ENCODE results near the gene OR10G3.
"Not testable (repeated sequence)": the region's sequence is repeated elsewhere in the genome, so short reads cannot be mapped to it uniquely, and the experiment has no call there.

OR10G3 gene, protein sequence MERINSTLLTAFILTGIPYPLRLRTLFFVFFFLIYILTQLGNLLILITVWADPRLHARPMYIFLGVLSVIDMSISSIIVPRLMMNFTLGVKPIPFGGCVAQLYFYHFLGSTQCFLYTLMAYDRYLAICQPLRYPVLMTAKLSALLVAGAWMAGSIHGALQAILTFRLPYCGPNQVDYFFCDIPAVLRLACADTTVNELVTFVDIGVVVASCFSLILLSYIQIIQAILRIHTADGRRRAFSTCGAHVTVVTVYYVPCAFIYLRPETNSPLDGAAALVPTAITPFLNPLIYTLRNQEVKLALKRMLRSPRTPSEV

DNA sequence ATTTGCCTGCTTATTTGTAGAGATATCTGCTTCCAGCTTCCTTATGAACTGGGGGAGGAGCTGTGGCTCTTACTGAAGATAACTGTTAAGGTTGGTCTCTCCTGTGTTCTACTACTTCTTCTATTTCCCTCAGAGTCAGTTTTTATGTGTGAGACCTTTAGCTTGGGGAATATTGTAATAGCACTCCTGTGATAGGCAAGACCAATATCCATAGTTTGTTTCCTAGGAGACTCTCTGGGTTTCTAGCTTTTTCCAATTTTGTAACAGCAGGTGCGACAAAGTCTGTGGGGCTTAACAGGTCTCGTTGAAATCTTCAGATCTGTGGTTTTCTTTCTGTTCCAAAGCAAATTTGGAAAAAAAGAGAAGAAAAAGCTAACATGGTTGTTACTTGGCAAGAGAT is at the start of gene OR10G3:
Gene OR10G3 (minus strand): TSS at position 101 of the 400 bp plus-strand sequence. CDS start 9,332 bp downstream, outside the sequence.
- DNase-seq, result no peak

DNA sequence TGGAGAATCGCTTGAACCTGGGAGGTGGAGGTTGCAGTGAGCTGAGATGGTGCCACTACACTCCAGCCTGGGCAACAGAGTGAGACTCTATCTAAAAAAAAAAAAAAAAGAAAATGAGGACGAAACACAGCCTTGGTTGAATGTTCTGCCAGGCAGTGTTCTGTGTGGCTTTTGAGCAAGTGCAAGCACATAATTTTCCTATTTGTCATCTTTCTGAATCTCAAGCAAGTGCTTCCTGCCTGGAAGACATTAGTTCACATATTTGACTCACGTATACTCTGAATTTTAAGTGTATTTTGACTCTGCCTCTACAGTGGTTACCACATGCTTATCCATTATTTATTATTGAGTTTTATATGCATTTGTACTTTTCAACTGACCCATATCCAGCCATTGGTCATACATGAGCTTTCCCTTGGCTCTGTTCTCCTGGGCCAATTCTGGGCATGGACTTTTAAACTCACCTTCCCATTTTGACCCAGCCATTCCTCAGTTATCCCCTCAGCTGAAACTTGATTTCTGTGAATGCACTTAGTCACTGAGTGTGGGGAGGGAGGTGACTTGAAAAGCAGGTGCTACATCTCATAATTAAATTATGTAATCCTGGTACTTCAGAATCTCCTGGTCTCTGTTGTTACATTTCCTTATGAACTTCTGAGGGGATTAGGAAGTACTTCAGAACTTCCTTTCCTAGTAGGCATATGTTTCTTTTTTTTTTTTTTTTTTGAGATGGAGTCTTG is 46.8 kb upstream of the OR10G3 start:
- no peak for DNase-seq

DNA sequence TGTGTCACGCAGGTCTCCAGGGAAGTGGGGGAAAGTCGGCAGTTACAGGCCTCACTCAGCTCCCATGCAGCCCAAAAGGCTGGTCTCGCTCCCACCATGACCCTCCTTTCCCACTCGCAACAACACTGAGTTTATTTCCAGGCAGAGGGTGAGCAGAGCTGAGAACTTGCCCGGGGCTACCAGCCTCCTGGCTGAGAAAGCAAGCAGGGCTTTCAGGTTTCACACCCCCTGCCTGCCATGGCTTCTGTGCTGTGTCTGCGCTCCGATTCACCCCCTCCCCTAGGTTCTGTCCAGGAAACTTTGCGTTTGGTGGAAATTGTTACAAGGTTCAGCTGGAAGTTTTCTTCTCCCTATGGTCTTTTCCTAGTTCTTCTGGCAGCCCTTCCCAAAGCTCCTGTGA is 37.7 kb upstream of the OR10G3 start:
- DNase-seq, result no peak

DNA sequence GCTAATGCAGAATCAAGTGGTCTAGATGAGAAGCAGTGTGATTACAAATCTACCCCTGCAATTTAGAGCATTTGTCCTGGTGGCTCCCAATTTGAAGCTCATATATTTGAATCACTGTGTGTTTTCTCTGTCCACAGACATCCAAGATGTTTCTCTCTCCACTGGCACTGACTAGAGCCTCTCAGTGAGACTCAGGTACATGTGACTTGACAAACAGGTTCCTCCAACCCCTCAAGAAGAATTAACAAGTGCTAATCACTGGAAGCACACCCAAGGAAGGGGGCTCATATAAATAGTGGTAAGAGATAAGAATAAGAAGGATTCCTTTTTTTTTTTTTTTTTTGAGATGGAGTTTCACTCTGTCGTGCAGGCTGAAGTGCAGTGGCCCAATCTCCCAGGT is 34.4 kb upstream of the OR10G3 start:
- DNase-seq, result no peak

DNA sequence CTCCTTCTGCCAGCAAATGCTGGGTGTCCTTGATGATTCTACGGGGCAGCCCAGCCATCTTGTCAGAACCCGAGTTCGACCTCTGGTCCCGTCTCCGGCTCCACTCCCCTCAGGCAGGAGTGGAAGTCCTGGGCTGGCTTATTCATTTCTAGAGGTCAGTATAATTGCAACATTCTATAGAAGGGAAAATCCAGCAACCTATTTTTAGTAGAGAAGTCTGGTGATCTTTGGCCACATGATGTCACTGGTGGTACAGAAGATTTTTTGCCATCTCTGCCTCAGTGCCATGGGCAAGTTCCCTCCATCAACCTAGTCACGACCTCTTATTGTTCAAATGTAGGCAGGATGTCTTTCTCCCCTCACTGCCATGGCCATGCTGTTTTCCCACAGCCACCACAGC is 32.4 kb upstream of the OR10G3 start:
- DNase-seq, result no peak

DNA sequence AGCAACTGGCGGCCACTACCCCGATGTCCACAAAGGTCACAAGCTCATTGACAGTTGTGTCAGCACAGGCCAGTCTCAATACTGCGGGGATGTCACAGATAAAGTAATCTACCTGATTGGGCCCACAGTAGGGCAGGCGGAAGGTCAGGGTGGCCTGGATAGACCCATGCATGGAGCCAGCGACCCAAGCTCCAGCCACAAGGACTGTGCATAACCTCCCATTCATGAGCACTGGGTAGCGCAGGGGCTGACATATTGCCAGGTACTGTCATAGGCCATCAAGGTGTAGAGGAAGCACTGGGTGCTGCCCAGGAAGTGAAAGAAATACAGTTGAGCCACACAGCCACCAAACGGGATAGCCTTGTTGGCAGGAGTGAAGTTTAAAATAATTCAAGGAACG is 22.3 kb upstream of the OR10G3 start:
- DNase-seq, result not testable (repeated sequence)

DNA sequence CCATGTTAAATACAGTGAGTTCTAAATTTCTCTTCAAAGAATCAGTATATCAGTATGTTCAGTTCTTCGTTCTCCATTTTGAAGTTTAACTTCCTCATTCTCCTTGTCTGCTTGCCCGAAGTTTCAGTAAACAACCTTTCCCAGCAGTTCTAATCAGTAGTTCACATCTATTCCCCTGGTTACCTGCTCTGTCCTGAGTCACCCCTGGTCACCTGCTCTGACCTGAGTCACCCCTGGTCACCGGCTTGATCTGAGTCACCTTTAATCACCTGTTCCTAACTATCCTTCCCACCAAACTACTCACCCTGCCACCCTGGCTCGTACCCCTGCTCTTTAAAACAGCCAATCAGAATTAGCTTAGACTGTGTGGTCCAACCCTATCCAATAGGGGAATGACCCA is 9.4 kb upstream of the OR10G3 start:
- DNase-seq, result no peak

DNA sequence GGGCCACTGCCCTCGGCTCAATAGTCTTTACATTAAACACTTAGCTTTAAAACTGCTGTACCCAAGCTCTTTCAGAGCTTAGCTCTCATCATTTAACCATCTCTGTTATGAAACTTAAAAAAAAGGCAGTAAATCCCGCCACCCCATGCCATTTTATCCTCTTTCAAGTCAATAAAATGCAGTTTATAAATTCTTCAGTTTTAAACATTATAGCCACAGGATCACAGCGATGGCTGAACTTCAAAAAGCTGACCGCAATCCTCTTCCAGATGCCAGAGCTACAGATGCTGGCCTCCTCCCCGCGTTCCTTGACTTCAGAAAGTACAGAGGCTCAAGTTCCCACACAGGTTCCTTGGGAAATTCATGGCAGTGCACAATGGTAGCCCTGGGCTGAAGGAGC is 4.2 kb downstream of the OR10G3 start:
- no peak for DNase-seq

DNA sequence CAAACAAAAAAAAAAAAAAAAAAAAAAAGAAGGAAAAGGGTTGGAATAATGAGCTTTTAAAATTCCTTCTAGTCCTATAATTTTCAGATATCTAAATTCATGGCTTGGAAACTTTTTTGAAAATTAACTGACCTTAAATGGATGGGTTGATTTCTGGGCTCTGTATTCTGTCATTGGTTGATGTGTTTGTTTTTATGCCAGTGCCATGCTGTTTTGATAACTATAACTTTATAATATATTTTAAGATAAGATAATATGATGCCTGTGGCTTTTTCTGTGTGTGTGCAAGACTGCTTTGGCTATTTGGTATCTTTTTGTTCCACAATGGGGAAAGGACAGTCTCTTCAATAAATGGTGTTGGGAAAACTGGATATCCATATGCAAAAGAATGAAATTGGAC is 7.3 kb downstream of the OR10G3 start:
- no peak for DNase-seq

DNA sequence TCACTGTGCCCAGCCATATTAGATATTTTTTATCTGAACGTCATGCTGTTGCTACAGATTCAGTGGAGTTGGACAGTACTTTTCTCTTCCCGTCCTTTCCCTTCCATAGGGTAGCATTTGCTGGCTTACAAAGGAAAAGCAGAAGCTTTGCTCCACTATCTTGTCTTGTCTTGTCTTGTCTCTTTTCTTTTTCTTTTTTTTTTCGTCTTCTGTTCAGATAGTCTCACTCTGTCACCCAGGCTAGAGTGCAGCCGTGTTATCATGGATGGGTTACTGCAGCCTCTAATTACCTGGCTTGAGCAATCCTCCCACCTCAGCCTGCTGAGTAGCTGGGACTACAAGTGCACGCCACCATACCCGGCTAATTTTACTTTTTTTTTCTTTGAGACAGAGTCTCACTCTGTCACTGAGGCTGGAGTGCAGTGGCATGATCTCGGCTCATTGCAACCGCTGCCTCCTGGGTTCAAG is 21.1 kb downstream of the OR10G3 start:
- no peak for DNase-seq

DNA sequence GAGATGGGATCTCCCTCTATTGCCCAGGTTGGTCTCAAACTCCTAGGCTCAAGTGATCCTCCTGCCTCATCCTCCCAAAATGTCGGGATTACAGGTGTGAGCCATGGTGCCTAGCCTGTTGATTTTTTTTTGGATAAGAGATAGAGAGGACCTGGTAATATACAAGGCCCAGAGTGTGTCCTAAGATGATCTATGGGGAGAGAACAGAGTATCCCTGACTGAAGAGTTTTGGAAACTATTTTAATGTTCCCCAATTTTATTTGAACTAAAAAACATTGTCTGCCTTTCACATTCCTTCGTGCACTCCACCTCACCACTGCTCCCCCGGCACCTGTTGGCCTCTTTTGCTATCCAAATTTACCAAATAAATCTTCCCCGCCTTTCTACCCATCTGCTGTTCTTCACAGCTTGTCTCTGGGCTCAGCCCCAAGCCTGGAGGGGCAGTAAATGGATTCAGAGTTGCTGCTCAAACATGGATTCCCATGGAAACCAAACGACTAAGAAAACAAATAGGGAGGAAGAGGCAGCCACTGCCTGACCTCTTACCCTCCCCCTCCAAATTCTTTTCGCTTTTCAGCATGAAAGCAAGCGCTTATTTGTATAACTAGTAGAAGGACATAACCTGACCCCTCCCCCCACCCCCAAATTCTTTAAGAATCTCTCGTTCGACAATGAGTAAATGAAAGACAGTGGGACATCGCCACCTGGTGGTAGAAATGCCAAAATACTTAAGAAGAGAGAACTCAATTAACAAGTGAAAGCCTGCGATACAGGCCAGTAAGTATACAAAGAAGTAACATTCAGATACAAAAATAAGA is 22.6 kb downstream of the OR10G3 start:
- peak; percentile 89 for DNase-seq

DNA sequence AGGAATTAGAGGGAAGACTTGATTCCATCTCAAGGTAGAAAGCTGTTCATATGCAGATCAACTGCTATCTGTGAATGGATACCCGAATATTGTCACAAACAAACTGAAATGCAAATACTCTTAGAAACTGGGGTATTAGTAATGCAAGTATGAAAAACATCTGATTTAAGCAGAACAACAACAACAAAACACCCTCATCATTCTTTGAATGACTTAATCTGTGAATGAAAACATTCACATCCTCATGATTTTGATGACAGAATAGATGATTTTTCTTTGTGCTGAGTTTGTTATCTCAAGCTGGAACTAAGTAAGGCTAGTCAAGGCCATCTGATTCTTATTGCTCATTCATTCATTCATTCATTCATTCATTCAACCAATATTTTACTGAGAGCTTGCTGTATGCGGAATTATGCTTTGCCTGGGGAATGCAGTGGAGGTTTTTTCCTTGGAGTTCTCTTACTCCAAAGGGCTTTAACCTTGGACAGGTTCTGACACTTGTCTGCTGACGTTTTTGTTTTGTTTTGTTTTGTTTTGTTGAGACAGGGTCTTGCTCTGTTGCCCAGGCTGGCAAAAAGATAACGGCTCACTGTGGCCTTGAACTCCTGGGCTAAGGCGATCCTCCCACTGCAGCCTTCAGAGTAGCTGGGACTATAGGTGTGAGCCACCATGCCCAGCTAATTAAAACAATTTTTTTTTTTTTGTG is 23.3 kb downstream of the OR10G3 start:
- DNase-seq, result no peak

DNA sequence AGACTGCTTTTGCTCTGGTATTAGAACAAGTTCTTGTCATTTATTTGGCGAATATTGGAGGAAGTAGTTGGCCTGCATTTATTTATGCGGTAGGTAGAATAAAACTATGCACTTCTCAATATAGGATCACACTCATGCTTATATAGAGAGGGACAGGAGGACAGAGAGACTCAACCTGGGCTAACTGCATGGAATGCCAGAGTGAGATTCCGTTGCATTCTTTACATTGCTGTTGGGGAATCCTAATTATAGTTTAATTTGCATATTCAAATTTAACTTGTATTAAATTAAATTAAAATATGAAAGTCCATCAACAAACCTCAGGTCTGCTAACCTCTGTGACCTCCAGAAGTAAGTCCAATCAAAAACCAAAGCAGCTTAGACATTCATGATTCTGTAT is 26.6 kb downstream of the OR10G3 start:
- DNase-seq, result no peak

DNA sequence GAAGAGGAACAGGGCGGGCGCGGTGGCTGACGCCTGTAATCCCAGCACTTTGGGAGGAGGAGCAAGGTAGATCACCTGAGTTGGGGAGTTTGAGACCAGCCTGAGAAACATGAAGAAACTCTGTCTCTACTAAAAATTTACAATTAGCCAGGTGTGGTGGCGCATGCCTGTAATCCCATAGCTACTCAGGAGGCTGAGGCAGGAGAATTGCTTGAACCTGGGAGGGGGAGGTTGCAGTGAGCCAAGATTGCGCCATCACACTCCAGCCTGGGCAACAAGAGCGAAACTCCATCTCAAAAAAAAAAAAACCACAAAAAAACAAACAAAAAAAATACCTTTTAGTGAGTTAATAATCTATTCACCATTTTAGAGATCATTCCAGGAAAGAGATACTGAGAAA is 35.3 kb downstream of the OR10G3 start:
- DNase-seq, result not testable (repeated sequence)

DNA sequence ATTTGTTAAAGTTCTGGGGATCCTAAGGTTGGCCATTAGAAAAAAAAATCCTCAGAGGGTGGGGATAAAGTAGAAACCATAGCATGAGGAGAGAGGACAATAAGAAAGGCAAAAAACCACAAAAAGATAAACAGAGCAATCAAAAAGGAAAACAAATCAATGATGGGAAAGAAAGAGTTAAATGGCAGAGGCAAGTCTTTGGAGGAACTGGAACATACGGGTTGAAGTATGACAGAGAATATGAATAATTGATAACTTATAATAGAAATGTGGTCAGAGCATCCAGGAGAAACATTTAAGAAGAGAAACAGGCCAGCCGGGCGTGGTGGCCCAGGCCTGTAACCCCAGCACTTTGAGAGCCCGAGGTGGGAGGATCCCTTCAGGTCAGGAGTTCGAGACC is 35.9 kb downstream of the OR10G3 start:
- no peak for DNase-seq

DNA sequence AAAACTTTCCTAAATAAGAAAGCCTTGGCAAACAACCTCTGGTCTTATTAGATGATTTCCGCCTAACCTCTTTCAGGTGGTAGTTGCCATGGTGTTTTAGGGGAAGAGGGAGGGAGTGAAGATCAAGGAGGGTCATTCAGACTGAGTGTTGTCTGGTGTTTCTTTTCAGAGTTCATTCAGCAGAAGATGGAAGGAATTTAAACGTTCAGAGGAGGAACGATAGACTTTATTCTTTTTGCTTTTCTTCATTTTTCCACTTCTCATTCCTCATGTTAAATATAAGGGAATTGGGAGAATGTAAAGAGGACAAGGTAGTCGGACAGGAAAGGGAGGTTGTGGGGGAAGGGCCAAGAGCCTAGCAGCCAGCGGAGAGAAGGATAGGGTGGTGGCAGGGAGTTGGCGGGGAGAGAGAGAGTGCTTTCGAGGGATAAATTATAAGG is 36.3 kb downstream of the OR10G3 start:
- DNase-seq, result no peak

DNA sequence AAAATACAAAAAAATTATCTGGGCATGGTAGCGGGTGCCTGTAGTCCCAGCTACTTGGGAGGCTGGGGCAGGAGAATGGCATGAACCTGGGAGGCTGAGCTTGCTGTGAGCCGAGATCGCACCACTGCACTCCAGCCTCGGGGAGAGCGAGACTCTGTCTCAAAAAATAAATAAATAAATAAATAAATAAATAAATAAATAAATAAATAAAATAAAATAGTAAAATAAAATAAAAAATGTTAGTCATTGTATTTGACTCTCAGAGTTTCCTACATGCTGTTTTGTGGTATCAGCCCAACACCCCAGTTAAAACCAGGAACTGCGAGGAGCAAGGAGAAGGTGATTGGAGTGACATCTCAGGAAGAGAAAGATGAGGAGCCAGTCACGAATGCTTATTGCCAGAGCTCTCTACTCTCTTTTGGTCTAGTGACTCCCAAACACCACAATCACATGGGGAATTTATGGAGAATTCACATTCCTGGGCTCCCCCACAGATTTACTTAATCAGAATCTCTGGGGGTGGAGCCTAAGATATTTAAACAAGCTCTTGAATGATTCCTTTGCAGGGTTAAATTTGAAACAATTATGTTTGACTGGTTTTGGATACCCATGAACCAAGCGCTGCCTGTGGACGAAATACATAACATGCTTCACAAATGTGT is 38.3 kb downstream of the OR10G3 start:
- DNase-seq, result no peak

DNA sequence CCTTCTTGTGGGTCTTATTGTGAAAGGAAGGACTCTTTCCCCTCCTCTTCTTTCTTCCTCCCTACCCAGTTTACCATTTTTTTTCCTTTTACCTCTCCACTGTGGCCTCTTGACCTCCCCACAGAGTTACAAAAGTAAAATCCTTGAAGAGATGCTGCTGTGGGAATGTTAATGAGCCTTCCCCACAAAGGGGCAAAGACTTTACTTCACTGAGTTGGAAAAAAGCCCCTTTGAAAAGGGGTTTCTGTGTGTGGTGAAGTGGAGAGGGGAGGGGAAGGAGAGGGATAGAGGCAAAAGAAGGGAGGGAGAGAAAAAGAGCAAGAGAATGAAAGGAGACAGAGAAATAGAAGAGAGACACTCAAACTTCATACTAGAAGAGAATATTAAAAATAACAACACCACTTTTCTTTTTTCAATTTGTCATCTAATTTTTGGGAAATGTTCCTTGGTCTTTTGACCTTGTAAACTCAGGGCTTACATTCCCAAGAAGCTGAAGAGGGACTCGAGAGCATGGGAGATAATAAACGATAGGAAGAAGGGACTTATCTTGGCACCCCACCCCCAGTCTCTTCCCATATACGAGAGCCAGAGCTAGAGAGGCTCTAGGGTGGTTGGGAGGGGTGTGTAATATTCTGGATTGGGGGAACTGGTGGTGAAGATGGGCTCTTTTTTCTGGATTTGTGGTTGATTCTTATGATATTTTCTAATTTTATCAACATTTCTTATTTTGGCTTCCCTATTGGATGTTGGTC is 40.5 kb downstream of the OR10G3 start:
- DNase-seq, result no peak

DNA sequence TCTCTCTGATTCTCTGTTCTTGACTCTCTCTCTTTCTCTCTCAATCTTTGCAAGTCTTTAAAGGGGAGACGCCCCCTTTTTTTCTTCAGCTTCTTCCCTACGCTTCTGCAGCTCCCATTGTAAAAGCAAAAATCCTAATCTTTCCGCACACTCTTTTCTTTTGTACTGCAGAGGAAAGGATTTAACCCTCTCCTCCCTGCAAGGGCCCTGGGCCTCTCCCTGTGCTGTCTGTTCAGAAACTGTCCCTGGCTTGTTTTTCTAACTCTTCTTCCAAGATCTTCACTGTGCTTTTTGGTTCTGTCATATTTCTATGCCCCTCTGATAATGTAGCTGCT is 42.8 kb downstream of the OR10G3 start:
- no peak for DNase-seq

DNA sequence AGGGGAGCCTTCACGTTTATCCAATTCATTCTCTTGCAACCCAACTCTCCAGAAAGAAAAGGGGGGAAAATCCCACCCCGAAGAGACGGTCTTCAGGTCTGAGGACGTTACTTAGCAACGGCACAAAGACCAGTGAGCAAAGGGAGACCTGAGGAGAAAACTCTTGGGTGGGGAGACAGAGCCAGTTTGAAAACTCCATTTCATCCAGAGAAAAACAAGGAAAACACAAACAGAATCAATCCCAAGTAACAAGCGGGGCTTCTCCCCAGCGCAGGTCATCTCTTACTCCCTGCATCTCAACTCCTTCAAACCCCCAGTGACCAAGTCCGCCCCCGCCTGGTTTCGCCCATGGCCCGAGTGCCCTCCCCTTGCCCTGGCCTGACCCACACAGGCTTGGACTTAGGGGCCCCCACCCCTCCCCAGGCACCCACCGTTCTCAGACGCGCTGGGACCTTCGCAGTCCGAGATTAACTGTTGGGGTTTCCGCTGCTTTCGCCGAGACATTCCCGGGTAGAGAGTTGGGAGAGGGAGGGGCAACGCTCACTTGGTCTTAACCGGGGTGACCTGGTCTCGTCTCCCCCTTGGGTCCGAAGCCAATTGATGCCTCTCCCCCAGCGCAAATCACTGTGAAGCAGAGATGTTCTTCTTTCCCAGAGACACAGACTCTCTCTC is 43.3 kb downstream of the OR10G3 start:
- no peak for DNase-seq

All from COR-L47 (cell line).